H54 (cell line): Measurements from ENCODE around the gene RALGPS1.

Experiments used
- DNase-seq: peaks from one replicate; pipeline ENCODE4 v3.0.0; 2011; ENCODE audit warnings: low spot score, mixed read lengths; ENCODE audit not compliant: insufficient read length
- FAIRE-seq: peaks from 3 replicates; lab custom pipeline; 2011; peaks lifted over from hg19 to GRCh38; lab: Jason Lieb, UNC
- POLR2A ChIP-seq: IDR thresholded peaks from 2 replicates; pipeline ENCODE4 v1.6.1; 2011; ENCODE audit warnings: low read depth, mild to moderate bottlenecking, low read length

RALGPS1 gene

DNA sequence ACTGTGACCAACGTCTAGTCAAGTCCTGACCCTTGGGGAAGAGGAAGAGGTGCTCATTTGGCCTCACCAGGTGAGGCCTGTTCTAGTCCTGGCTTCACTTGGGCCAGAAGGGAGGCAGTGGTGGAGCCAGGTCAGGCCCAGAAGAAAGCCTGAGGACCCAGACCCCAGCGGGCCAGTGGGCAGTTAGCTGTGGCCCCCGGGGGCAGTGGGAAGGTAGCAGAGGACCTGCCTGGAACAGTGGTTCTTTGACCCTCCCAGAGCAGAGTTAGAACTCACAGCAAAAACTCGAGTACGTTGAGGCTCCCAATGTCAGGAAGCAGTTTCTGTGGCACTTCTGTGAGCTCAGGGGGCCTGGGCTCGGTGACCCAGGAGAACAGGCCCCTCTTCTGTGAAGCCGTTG, 284.0 kb downstream of the RALGPS1 start:
- FAIRE-seq (no peak), DNase-seq (no peak)
- no peak for TF ChIP-seq POLR2A

DNA sequence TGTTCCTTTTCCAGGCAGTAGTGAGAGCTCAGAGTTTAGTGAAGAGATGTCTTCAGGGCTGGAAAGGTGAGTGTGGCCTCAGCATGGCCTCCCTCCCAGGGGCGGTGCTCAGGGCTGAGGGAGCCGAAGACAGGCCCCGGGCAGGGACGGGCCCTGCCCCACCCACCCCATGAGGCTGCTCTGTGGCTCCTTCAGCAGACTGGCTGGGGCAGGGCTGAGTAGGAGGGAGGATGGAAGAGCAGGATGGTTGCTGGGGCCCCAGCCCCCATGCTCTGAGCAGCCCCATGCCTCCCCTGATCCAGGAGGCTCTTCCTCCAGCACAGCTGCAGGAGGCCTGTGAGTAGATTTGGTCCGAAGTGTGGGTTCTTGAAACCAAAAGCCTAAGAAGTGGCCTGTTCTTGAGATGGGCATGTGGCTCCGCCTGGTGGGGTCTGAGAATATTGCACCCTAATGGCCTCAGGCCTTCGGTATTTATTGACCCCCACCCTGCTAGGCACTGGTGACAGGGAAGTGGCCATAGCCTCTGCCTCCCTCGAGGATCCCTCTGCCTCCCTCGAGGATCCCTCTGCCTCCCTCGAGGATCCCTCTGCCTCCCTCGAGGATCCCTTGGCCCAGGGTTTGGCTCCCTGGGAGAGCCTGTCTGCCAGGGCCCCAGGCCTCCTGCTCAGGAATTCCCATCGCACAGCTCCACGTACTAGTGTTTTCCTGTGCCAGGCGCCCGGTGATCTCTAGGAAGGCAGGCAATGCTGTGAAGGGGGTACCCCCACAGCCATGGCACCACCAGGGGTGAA, 284.6 kb downstream of the RALGPS1 start:
- no peak for TF ChIP-seq POLR2A
- peak; percentile 83 for DNase-seq
- no peak for FAIRE-seq

DNA sequence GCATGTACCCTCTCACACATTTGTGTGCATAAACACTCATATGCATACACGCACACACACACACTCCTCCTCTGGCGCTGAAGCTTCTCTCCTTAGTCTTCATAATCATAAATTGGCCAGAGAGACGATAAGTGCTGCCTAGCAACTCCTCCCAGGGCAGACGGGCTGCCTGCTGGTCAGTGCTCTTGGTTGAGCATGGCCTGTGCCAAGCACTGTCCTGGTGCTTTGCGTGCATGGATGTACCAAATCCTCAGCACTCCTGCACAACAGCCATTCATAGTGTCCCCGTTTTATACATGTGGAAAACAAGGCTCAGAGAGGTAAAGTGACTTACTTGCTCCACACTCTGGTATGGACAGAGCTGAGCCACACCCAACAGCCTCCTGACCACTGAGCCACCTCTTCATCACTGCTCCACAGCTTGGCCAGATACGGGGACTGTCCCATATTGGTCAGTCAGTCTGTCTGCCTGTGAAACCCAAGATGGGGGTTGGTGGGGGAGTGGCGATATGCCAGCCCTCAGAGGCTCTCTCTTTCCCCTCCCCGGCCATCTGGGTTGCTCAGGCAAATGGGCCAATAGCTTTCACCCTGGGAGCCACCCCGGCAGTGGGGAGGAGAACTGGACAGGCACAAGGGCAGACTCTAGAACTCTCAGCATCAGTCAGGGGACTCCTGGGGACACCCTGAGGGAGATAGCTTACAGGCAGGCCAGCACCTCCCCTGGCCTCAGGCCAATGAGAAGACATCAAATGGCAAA, 285.7 kb downstream of the RALGPS1 start:
- no peak for TF ChIP-seq POLR2A
- FAIRE-seq (no peak), DNase-seq (no peak)

DNA sequence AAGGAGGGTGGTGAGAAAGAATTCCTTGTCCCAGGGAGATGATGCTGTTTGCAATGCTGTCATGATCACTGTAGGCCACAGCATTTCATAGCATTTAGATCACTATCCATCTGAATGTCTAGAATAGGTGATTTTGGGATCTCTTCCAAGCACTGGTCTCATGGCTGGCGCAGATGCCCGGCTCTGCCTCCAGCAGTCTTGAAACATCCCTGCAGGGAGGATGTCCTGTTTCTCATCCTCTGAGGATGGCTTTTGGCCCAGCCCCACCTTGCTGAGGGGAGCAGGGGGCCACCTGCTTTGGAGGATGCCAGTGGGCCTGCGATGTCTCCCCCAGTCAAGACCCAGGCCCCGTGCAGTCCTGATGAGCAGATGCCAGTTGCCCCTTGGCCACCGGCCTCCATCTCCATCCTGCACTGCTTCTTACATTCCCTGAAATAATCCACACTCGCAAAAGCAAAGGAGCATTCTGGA, 286.5 kb downstream of the RALGPS1 start:
- DNase-seq (no peak), FAIRE-seq (no peak)
- no peak for TF ChIP-seq POLR2A

DNA sequence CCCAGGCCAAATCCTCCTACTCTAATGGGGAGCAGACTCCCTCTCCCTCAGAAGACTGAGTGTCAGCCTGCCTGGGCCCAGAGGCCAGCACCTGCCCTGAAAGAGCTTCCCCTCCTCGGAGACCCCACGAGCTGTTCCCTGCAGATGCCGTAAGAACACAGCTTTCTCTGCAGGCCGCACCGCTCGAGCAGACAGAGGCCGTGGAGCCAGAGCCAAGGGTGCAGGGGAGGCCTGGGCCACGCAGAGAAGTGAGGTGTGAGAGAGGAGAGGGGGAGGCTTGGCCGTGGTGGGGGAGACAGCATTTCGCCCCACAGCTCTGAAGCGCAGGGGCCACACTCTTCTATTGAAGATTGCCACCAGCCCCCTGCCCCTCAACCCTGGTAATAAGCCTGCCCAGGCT, 287.1 kb downstream of the RALGPS1 start:
- FAIRE-seq = no peak
- DNase-seq = no peak
- no peak for TF ChIP-seq POLR2A

DNA sequence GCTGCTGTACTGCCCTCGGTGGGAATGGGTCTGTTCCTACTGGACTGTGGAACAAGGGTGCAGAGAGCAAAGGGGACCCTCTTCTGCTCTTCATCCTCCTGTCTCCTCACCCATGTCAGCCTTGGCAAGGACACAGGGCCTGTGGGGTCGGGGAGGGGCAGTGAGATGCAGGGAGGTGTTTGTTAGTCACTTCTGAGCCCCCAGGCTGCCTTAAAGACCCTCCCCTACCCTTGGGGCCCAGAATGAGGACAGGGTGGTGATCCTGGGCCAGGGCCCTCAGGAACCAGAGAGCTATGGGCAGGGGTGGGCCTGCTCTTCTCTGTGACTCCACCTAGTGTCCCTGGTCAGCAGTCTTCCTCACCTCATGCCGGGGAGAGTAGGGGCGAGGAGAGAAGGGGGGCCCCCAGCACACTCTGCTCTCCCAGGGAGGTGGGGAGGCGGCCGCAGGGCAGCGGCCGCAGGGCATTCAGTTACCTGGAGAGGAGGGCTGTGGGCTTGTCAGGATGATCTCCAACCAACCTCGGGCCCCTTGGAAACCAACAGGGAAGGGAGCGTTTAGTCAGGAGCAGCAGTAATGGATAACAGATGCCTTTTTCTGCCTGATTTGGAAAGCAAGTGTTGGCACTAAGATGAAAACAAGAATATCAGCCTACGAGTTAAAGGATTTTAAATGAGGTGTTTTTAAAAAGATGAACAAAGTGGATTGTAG, 288.0 kb downstream of the RALGPS1 start:
- FAIRE-seq (no peak), DNase-seq (no peak)
- no peak for TF ChIP-seq POLR2A

DNA sequence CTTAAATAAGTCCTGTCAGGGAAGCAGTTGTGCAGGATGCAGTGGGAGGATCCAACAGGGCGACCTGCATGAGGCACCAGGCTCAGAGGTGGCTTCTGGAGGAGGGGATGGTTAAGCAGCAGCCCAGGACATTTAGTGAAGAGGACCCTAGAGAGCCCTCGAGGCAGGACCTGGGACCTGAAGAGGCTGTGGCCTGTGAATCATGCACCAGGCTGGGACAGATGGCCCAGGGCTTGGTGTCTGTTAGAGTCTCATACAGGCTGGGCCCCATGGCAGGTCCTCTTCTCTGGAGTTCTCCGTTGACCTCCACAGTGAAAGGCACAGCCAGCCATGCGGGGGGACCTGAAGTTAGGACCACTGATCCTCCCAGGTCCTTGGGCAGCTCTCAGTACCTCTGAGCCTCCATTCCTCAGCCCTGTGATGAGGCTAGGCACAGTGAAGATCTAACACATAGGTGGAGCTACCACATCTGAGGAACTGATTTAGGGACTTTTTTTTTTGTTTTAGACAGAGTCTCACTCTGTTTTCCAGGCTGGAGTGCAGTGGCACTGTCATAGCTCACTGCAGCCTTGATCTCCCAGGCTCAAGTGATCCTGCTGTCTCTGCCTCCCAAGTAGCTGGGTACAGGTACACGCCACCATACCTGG, 289.2 kb downstream of the RALGPS1 start:
- DNase-seq (no peak), FAIRE-seq (no peak)
- no peak for TF ChIP-seq POLR2A

DNA sequence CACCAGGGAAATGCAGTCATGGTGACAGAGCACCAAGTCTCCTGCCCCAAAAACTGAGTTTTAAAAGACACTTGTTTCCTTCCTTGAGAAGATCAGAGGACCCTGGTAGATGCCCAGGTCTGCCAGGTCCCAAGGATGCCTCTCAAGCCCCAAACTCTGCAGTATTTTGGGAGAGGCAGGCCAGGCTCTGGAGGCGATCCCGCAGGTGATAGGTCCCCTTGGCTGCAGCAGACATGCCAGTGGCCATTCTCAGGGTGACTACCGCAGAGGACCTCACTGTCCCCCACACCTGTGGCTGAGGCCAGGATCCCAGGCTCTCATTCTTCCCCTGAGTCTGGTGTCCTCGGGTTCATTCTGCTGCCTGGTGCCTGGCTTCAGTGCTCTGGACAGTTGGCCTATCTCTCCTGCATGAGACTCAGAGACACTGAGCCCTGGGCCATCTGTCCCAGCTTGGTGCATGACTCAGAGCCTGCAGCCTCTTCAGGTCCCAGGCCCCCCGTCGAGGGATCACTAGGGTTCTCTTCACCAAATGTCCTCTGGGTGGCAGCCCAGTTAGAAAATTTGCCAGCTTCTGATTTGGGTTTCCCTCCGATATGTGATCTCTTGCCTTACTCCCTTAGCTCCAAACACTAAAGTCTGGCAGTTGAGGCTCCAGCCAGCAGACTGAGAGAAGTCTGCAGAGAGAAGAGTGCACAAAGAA, 290.3 kb downstream of the RALGPS1 start:
- FAIRE-seq (peak; percentile 33), DNase-seq (peak; percentile 83)
- TF ChIP-seq POLR2A = no peak

DNA sequence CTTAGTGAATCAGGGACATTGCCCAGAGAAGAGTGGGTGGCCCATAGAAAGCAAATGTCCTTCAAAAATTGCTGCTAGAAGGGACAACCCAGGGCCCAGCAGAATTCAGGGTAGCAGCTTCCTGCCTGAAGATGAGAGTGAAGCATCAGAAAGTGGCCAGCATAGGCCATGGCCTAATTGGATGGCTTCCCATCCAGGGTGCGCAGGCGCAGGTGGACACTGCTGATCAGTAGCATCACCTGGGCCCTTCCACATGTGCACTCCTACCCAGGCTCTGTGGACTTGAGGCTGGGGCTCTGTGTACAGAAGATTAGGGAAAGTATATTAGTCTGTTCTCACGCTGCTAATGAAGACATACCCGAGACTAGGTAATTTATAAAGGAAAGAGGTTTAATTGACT, 291.4 kb downstream of the RALGPS1 start:
- TF ChIP-seq POLR2A = no peak
- FAIRE-seq (no peak), DNase-seq (no peak)

DNA sequence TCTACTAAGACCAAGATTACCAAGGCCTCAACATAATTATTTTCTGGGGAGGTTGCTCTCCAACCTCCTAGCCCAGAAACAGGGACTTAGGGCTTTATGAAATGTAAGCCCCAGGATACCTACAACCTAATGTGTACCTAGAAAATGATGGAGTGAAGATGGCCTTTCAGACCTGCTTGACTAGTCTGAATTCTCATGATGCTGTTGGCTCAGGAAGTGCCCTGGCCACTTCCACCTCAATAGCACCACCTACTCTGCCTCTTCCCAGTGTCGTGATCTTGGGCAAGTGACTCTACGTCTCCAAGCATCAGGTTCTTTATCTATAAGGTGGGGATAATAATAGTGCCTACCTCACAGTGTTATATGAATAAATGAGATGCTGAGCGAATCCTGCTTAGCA, 292.1 kb downstream of the RALGPS1 start:
- no peak for TF ChIP-seq POLR2A
- no peak for DNase-seq
- FAIRE-seq = no peak

DNA sequence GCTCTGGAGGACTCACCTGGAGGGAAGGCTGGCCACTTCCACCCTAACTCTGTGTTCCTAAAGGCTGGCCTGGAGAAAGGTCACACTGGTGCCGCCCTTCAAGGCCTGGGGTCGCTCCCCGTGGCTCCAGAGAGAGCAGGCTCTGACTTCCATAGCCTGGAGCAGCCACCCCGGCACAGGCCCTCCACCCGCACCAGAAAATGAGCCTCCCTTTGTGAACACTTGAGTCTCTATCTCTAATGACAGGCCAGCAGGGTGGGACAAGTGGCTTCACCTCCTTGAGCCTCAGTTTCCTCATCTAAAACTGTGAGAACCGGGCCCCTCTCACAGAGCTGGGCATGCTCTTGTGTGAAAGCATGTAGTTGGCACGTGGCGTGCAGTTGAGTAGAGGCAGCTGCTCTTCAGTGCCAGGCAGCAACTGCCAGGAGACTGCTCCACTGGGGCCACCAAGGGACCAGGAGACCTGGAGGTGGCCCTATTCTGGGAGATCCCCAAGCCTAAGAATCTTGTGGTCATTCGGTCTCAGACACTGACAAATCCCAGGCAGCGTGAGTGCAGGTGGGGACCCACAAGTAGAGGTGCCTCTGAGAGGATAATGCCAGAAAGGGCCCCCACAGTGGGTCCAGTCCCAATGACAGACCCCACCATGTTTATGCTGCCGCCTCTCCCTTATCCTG, 293.3 kb downstream of the RALGPS1 start:
- no peak for DNase-seq
- no peak for FAIRE-seq
- TF ChIP-seq POLR2A = no peak

DNA sequence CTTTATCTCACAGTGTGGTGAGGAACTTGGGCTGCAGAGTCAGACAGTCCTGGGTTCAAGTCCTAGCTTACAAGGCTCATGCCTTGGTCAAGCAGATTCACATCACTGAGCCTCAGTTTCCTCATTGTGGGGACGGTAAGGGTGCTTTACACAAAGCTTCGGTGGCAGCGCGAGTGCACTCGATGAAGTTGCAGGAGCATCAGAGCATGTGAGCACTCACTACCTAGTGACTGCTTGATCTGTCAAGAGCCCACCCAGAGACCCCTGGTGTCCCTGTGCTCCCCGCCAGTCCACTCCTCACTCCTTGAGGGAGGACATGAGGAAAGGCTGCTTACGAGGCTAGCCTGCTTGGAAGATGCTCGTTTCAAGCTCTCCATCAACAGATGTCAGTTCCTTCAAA, 293.8 kb downstream of the RALGPS1 start:
- TF ChIP-seq POLR2A = no peak
- no peak for FAIRE-seq

More for the DNA sequence above, 293.8 kb downstream of the RALGPS1 start:
- no peak for DNase-seq
